CD4-positive, CD25-positive, alpha-beta regulatory T cell (primary cell): ENCODE data around the gene STUM. TPM values are rescaled to one million over a fixed set of nuclear protein-coding genes. Genes with fewer than 3 reads are reported as not detected.
A peak's percentile ranks its signal among the peaks of the same experiment; 100 is the strongest.
"Not testable (repeated sequence)": the region's sequence is repeated elsewhere in the genome, so short reads cannot be mapped to it uniquely, and the experiment has no call there.

Source experiments
- ATAC-seq, 2 donors: fragments of 150-1000 bp; cut with Tn5 transposase; one replicate each; pipeline ENCODE4 v1.10.0; 2021; ENCODE audit warnings: low read depth in 2 of 2, moderate number of reproducible peaks in 2 of 2, moderate library complexity in 1 of 2
- DNase-seq, 3 donors: peaks; one replicate each; pipeline versions ENCODE4 v3.0.0 to v3.0.0-alpha.2; 2012 to 2022; ENCODE audit warnings: mixed read lengths in 1 of 3
- H3K27ac ChIP-seq: one replicate; pipeline ENCODE4 v1.7.0; 2013; ENCODE audit warnings: mild to moderate bottlenecking, low read length; ENCODE audit not compliant: insufficient read depth, poor library complexity, severe bottlenecking
- H3K27me3 ChIP-seq: one replicate; pipeline ENCODE4 v1.7.0; 2013; ENCODE audit warnings: low read length; ENCODE audit not compliant: control insufficient read depth, insufficient read depth
- H3K36me3 ChIP-seq: one replicate; pipeline ENCODE4 v1.7.0; 2013; ENCODE audit warnings: mild to moderate bottlenecking, low read length, moderate library complexity; ENCODE audit not compliant: control insufficient read depth, insufficient read depth
- H3K4me1 ChIP-seq: 2 replicates; pipeline ENCODE4 v1.7.0; 2013; ENCODE audit warnings: mild to moderate bottlenecking, low read length; ENCODE audit not compliant: insufficient read depth, control insufficient read depth, poor library complexity, severe bottlenecking
- H3K4me3 ChIP-seq: one replicate; pipeline ENCODE4 v1.7.0; 2013; ENCODE audit warnings: low read depth, mild to moderate bottlenecking, low read length, moderate library complexity
- H3K9me3 ChIP-seq, 2 experiments: 1 replicate in 1 of 2; 2 replicates in 1 of 2; pipeline ENCODE4 v1.7.0; 2013; ENCODE audit warnings: low read length in 2 of 2, mild to moderate bottlenecking in 1 of 2, moderate library complexity in 1 of 2; ENCODE audit not compliant: control insufficient read depth in 2 of 2
- H3K27ac Mint-ChIP-seq, 3 donors: one replicate each; pipeline ENCODE4 v1.8.0; 2020 to 2022; ENCODE audit warnings: mild to moderate bottlenecking in 3 of 3, mixed read lengths in 3 of 3, moderate library complexity in 2 of 3
- H3K27me3 Mint-ChIP-seq: one replicate; pipeline ENCODE4 v1.8.0; 2022; ENCODE audit warnings: mild to moderate bottlenecking, mixed read lengths
- H3K36me3 Mint-ChIP-seq: one replicate; pipeline ENCODE4 v1.8.0; 2020; ENCODE audit warnings: mixed read lengths
- H3K4me1 Mint-ChIP-seq, 4 donors: one replicate each; pipeline ENCODE4 v1.8.0; 2020 to 2022; ENCODE audit warnings: mixed read lengths in 4 of 4, mild to moderate bottlenecking in 1 of 4
- H3K4me3 Mint-ChIP-seq, 4 donors: one replicate each; pipeline ENCODE4 v1.8.0; 2020 to 2022; ENCODE audit warnings: mild to moderate bottlenecking in 4 of 4, mixed read lengths in 4 of 4, moderate library complexity in 3 of 4
- H3K9me3 Mint-ChIP-seq, 7 donors: one replicate each; pipeline ENCODE4 v1.8.0; 2020 to 2022; ENCODE audit warnings: mixed read lengths in 7 of 7, mild to moderate bottlenecking in 3 of 7, moderate library complexity in 2 of 7
- polyA plus RNA-seq, 4 donors: library from polyadenylated mRNA; unstranded; fragments of 300-500 nt; fragmentation: Illumina TruSeq; gene quantifications; one replicate each; pipeline ENCODE4 v1.2.3, GENCODE V29; 2021
- total RNA-seq: library from RNA; stranded (reverse); gene quantifications from one replicate; pipeline ENCODE4 v1.2.3, GENCODE V29; 2022

The STUM gene
- total and polyA plus RNA-seq, 5 donors from 2014 or later: 0.03 to 0.09 (median 0.06) TPM; not detected in 2

- Mint-ChIP-seq H3K4me1 (peaks cover 0 to 6% (median 0%) of the 10 kb centered on the region in 4 donors), H3K27ac (no peak overlapping the region), H3K9me3 (no peaks in the 10 kb centered on the region), H3K4me3 (no peak overlapping the region), H3K36me3 (no peaks in the 10 kb centered on the region), H3K27me3 (peaks cover 28% of the 10 kb centered on the region)
- H3K9me3 ChIP-seq: no peaks in the 10 kb centered on the region
- no peak for ATAC-seq
- DNase-seq: no peak
- H3K36me3 ChIP-seq: no peaks in the 10 kb centered on the region
- H3K4me1 ChIP-seq: no peaks in the 10 kb centered on the region
- no peak overlapping the region for H3K27ac ChIP-seq
- no peak overlapping the region for H3K4me3 ChIP-seq
- no peaks in the 10 kb centered on the region for H3K27me3 ChIP-seq
Measured at GRCh38 chr1:226610671-226611070, 62.1 kb downstream of the STUM start.

- no peaks in the 10 kb centered on the region for H3K9me3 Mint-ChIP-seq
- Histone ChIP-seq H3K4me3 (no peak overlapping the region), H3K36me3 (no peaks in the 10 kb centered on the region), H3K27me3 (no peaks in the 10 kb centered on the region), H3K9me3 (no peaks in the 10 kb centered on the region), H3K4me1 (no peaks in the 10 kb centered on the region), H3K27ac (no peak overlapping the region)
- H3K27me3 Mint-ChIP-seq: peaks cover 29% of the 10 kb centered on the region
- H3K36me3 Mint-ChIP-seq: no peaks in the 10 kb centered on the region
- H3K4me1 Mint-ChIP-seq: peaks cover 0 to 6% (median 0%) of the 10 kb centered on the region in 4 donors
- ATAC-seq: no peak
- DNase-seq: no peak
- no peak overlapping the region for H3K27ac Mint-ChIP-seq
- H3K4me3 Mint-ChIP-seq: no peak overlapping the region
Measured at GRCh38 chr1:226611301-226611700, 62.7 kb downstream of the STUM start.

GRCh38 chr1:226611980-226612379 is 63.4 kb downstream of the STUM start:
- H3K4me1 Mint-ChIP-seq, H3K27ac ChIP-seq, H3K36me3 ChIP-seq, H3K9me3 ChIP-seq, H3K27ac Mint-ChIP-seq, H3K27me3 ChIP-seq, H3K9me3 Mint-ChIP-seq, H3K4me1 ChIP-seq, ATAC-seq, H3K36me3 Mint-ChIP-seq, H3K4me3 ChIP-seq, DNase-seq, H3K4me3 Mint-ChIP-seq: not testable (repeated sequence)
- H3K27me3 Mint-ChIP-seq: peaks cover 35% of the 10 kb centered on the region

GRCh38 chr1:226615876-226616275 is 67.3 kb downstream of the STUM start:
- Mint-ChIP-seq H3K27me3 (peaks cover 35% of the 10 kb centered on the region), H3K27ac (peak overlapping the region in 1 of 3 donors; percentile 49), H3K4me3 (no peak overlapping the region), H3K4me1 (no peaks in the 10 kb centered on the region), H3K36me3 (no peaks in the 10 kb centered on the region), H3K9me3 (no peaks in the 10 kb centered on the region)
- H3K27me3 ChIP-seq: no peaks in the 10 kb centered on the region
- H3K4me1 ChIP-seq: no peaks in the 10 kb centered on the region
- H3K4me3 ChIP-seq: no peak overlapping the region
- no peaks in the 10 kb centered on the region for H3K36me3 ChIP-seq
- no peaks in the 10 kb centered on the region for H3K9me3 ChIP-seq
- no peak overlapping the region for H3K27ac ChIP-seq
- DNase-seq (no peak), ATAC-seq (no peak)

- Histone ChIP-seq H3K9me3 (no peaks in the 10 kb centered on the region), H3K27ac (no peak overlapping the region), H3K4me1 (no peaks in the 10 kb centered on the region), H3K27me3 (no peaks in the 10 kb centered on the region), H3K36me3 (no peaks in the 10 kb centered on the region), H3K4me3 (no peak overlapping the region)
- DNase-seq: no peak
- no peak overlapping the region for H3K27ac Mint-ChIP-seq
- H3K36me3 Mint-ChIP-seq: no peaks in the 10 kb centered on the region
- H3K27me3 Mint-ChIP-seq: peaks cover 35% of the 10 kb centered on the region
- no peak for ATAC-seq
- no peaks in the 10 kb centered on the region for H3K9me3 Mint-ChIP-seq
- no peak overlapping the region for H3K4me3 Mint-ChIP-seq
- no peaks in the 10 kb centered on the region for H3K4me1 Mint-ChIP-seq
Measured at GRCh38 chr1:226616636-226617035, 68.1 kb downstream of the STUM start.

- H3K27ac Mint-ChIP-seq: no peak overlapping the region
- H3K27me3 Mint-ChIP-seq: peaks cover 35% of the 10 kb centered on the region
Measured at GRCh38 chr1:226617109-226617508, 68.5 kb downstream of the STUM start.

GRCh38 chr1:226617719-226618118 is 69.2 kb downstream of the STUM start:
- H3K27me3 Mint-ChIP-seq: peaks cover 35% of the 10 kb centered on the region
- not testable (repeated sequence) for H3K27ac ChIP-seq, H3K36me3 Mint-ChIP-seq, H3K9me3 Mint-ChIP-seq, H3K36me3 ChIP-seq, DNase-seq, H3K4me1 Mint-ChIP-seq, H3K9me3 ChIP-seq, H3K4me1 ChIP-seq, H3K4me3 ChIP-seq, H3K4me3 Mint-ChIP-seq, H3K27ac Mint-ChIP-seq, H3K27me3 ChIP-seq, ATAC-seq

More at GRCh38 chr1:226617109-226617508, 68.5 kb downstream of the STUM start:
- Histone ChIP-seq H3K36me3 (no peaks in the 10 kb centered on the region), H3K27ac (no peak overlapping the region), H3K9me3 (no peaks in the 10 kb centered on the region), H3K27me3 (no peaks in the 10 kb centered on the region), H3K4me1 (no peaks in the 10 kb centered on the region), H3K4me3 (no peak overlapping the region)
- no peak overlapping the region for H3K4me3 Mint-ChIP-seq
- no peaks in the 10 kb centered on the region for H3K36me3 Mint-ChIP-seq
- no peaks in the 10 kb centered on the region for H3K9me3 Mint-ChIP-seq
- DNase-seq: no peak
- no peaks in the 10 kb centered on the region for H3K4me1 Mint-ChIP-seq
- ATAC-seq: no peak

GRCh38 chr1:226618380-226618779 is 69.8 kb downstream of the STUM start:
- ATAC-seq (no peak), DNase-seq (no peak)
- no peaks in the 10 kb centered on the region for H3K4me1 Mint-ChIP-seq
- H3K27ac Mint-ChIP-seq: no peak overlapping the region
- Histone ChIP-seq H3K9me3 (no peaks in the 10 kb centered on the region), H3K27me3 (no peaks in the 10 kb centered on the region), H3K4me3 (no peak overlapping the region), H3K36me3 (no peaks in the 10 kb centered on the region), H3K27ac (no peak overlapping the region), H3K4me1 (no peaks in the 10 kb centered on the region)
- peaks cover 36% of the 10 kb centered on the region for H3K27me3 Mint-ChIP-seq
- H3K4me3 Mint-ChIP-seq: no peak overlapping the region
- no peaks in the 10 kb centered on the region for H3K9me3 Mint-ChIP-seq
- H3K36me3 Mint-ChIP-seq: no peaks in the 10 kb centered on the region
